ENCODE data around the gene MYO5A. TPM values are rescaled to one million over a fixed set of nuclear protein-coding genes. Genes with fewer than 3 reads are reported as not detected.

The MYO5A gene
- total RNA-seq, 1 experiment from 2014 or later = 29.2 TPM

DNA sequence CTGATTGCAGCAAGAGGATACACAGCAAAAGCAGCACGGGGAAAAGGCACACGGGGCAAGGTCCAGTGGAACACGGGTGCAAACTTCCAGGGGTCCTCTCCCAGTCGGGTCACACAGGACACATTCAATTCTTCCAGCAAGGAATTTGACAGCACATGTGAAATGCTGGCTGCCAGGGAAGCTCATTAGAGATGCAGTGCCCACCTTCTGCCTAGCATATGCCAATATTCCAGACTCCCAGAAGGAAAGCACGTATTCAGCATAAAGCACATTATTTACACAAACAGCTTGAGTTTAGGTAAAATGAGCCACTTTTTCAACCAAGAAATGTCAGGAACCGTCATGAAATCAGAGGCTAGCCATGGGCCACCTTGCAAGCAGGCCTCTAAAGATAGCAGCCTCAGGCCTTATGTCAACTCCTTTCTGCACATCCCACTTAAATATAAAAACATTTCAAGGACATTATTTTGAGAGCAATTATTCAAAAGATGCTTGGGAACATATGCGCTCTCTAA lies 252.4 kb downstream of the MYO5A start (continued):
- TF ChIP-seq, protein P1, sequence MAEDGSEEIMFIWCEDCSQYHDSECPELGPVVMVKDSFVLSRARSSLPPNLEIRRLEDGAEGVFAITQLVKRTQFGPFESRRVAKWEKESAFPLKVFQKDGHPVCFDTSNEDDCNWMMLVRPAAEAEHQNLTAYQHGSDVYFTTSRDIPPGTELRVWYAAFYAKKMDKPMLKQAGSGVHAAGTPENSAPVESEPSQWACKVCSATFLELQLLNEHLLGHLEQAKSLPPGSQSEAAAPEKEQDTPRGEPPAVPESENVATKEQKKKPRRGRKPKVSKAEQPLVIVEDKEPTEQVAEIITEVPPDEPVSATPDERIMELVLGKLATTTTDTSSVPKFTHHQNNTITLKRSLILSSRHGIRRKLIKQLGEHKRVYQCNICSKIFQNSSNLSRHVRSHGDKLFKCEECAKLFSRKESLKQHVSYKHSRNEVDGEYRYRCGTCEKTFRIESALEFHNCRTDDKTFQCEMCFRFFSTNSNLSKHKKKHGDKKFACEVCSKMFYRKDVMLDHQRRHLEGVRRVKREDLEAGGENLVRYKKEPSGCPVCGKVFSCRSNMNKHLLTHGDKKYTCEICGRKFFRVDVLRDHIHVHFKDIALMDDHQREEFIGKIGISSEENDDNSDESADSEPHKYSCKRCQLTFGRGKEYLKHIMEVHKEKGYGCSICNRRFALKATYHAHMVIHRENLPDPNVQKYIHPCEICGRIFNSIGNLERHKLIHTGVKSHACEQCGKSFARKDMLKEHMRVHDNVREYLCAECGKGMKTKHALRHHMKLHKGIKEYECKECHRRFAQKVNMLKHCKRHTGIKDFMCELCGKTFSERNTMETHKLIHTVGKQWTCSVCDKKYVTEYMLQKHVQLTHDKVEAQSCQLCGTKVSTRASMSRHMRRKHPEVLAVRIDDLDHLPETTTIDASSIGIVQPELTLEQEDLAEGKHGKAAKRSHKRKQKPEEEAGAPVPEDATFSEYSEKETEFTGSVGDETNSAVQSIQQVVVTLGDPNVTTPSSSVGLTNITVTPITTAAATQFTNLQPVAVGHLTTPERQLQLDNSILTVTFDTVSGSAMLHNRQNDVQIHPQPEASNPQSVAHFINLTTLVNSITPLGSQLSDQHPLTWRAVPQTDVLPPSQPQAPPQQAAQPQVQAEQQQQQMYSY (CRISPR knock-in tag; IDR thresholded peaks at IDR 0.05) = no peak
- TF ChIP-seq, protein P2, sequence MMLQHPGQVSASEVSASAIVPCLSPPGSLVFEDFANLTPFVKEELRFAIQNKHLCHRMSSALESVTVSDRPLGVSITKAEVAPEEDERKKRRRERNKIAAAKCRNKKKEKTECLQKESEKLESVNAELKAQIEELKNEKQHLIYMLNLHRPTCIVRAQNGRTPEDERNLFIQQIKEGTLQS (CRISPR knock-in tag; conservative IDR thresholded peaks at IDR 0.05) = no peak
- TF ChIP-seq ZNF423 (CRISPR knock-in tag; IDR thresholded peaks at IDR 0.05) (no peak), GTF2I (CRISPR knock-in tag; conservative IDR thresholded peaks at IDR 0.05) (no peak), ZNF317 (CRISPR knock-in tag; IDR thresholded peaks at IDR 0.05; ENCODE audit: borderline replicate concordance, low read depth) (no peak), ELF4 (CRISPR knock-in tag; IDR thresholded peaks at IDR 0.05; ENCODE audit: low read depth) (no peak), EMX1 (CRISPR knock-in tag; IDR thresholded peaks at IDR 0.05) (no peak), CBFB (CRISPR knock-in tag; IDR thresholded peaks at IDR 0.05; ENCODE audit: low read depth) (no peak)
- TF ChIP-seq, protein P3, sequence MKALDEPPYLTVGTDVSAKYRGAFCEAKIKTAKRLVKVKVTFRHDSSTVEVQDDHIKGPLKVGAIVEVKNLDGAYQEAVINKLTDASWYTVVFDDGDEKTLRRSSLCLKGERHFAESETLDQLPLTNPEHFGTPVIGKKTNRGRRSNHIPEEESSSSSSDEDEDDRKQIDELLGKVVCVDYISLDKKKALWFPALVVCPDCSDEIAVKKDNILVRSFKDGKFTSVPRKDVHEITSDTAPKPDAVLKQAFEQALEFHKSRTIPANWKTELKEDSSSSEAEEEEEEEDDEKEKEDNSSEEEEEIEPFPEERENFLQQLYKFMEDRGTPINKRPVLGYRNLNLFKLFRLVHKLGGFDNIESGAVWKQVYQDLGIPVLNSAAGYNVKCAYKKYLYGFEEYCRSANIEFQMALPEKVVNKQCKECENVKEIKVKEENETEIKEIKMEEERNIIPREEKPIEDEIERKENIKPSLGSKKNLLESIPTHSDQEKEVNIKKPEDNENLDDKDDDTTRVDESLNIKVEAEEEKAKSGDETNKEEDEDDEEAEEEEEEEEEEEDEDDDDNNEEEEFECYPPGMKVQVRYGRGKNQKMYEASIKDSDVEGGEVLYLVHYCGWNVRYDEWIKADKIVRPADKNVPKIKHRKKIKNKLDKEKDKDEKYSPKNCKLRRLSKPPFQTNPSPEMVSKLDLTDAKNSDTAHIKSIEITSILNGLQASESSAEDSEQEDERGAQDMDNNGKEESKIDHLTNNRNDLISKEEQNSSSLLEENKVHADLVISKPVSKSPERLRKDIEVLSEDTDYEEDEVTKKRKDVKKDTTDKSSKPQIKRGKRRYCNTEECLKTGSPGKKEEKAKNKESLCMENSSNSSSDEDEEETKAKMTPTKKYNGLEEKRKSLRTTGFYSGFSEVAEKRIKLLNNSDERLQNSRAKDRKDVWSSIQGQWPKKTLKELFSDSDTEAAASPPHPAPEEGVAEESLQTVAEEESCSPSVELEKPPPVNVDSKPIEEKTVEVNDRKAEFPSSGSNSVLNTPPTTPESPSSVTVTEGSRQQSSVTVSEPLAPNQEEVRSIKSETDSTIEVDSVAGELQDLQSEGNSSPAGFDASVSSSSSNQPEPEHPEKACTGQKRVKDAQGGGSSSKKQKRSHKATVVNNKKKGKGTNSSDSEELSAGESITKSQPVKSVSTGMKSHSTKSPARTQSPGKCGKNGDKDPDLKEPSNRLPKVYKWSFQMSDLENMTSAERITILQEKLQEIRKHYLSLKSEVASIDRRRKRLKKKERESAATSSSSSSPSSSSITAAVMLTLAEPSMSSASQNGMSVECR (CRISPR knock-in tag; IDR thresholded peaks at IDR 0.05; ENCODE audit: borderline replicate concordance) = no peak
- TF ChIP-seq, protein P4, sequence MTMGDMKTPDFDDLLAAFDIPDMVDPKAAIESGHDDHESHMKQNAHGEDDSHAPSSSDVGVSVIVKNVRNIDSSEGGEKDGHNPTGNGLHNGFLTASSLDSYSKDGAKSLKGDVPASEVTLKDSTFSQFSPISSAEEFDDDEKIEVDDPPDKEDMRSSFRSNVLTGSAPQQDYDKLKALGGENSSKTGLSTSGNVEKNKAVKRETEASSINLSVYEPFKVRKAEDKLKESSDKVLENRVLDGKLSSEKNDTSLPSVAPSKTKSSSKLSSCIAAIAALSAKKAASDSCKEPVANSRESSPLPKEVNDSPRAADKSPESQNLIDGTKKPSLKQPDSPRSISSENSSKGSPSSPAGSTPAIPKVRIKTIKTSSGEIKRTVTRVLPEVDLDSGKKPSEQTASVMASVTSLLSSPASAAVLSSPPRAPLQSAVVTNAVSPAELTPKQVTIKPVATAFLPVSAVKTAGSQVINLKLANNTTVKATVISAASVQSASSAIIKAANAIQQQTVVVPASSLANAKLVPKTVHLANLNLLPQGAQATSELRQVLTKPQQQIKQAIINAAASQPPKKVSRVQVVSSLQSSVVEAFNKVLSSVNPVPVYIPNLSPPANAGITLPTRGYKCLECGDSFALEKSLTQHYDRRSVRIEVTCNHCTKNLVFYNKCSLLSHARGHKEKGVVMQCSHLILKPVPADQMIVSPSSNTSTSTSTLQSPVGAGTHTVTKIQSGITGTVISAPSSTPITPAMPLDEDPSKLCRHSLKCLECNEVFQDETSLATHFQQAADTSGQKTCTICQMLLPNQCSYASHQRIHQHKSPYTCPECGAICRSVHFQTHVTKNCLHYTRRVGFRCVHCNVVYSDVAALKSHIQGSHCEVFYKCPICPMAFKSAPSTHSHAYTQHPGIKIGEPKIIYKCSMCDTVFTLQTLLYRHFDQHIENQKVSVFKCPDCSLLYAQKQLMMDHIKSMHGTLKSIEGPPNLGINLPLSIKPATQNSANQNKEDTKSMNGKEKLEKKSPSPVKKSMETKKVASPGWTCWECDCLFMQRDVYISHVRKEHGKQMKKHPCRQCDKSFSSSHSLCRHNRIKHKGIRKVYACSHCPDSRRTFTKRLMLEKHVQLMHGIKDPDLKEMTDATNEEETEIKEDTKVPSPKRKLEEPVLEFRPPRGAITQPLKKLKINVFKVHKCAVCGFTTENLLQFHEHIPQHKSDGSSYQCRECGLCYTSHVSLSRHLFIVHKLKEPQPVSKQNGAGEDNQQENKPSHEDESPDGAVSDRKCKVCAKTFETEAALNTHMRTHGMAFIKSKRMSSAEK (CRISPR knock-in tag; IDR thresholded peaks at IDR 0.05; ENCODE audit: borderline replicate concordance) = no peak

DNA sequence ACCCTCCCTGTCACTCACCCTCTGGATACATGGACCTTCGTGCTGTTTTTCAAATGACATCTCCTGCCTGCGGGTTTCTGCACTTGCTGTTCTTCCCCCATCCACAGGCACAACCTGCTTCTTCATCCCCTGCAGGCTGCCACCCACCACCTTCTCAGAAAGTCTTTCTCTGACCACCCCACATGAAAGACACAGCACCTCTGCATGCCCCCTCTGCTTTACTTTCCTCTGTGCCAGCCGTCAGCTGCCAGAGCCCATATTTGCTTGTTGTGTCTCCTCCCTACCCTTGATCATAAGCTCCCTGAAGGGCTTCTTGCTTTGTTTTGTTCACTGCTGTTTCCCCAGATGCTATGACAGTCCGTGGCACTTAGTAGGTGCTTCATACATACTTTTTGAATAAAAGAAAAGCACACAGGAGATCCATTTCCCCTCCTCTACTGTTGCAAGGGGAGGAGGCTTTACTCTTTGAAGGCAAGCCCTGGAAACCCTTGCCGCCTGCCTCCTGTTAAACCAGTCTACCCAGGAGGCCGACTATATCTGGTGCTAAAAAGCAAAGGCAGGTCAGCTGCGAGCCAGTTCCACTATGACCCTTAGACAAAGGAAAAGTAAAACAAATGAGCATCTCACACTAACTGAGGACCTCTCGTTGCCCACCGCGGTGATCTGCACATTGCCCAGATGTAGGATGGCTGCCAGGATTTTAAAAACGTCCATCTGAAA lies 265.0 kb downstream of the MYO5A start:
- DNase-seq (ENCODE audit: low spot score) (no peak), ATAC-seq (no peak)
- ChIA-PET POLR2A (no interaction called here), CTCF (interaction anchor here (0.8 kb wide), 1 partner anchor 472 kb away, joined by 3 read pairs; no protein-coding TSS in a partner anchor)
- peak overlapping the region; percentile 94 for H3K27ac Mint-ChIP-seq
- H3K9me3 Mint-ChIP-seq = no peaks in the 10 kb centered on the region
- TF ChIP-seq ZNF396 (CRISPR knock-in tag; IDR thresholded peaks at IDR 0.05; ENCODE audit: borderline replicate concordance) (no peak), JAZF1 (CRISPR knock-in tag; IDR thresholded peaks at IDR 0.05) (no peak), NR3C1 (CRISPR knock-in tag; conservative IDR thresholded peaks at IDR 0.05; ENCODE audit: low read depth) (no peak), KAT7 (CRISPR knock-in tag; IDR thresholded peaks at IDR 0.05; ENCODE audit: borderline replicate concordance) (no peak)
- TF ChIP-seq, protein P5, sequence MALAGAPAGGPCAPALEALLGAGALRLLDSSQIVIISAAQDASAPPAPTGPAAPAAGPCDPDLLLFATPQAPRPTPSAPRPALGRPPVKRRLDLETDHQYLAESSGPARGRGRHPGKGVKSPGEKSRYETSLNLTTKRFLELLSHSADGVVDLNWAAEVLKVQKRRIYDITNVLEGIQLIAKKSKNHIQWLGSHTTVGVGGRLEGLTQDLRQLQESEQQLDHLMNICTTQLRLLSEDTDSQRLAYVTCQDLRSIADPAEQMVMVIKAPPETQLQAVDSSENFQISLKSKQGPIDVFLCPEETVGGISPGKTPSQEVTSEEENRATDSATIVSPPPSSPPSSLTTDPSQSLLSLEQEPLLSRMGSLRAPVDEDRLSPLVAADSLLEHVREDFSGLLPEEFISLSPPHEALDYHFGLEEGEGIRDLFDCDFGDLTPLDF (CRISPR knock-in tag; IDR thresholded peaks at IDR 0.05) = no peak
- H3K27me3 Mint-ChIP-seq (ENCODE audit: low read depth) = no peaks in the 10 kb centered on the region
- peaks cover 42% of the 10 kb centered on the region for H3K36me3 Mint-ChIP-seq
- H3K4me1 Mint-ChIP-seq = peaks cover 35% of the 10 kb centered on the region
- no peak overlapping the region for H3K4me3 Mint-ChIP-seq
